Measurements from ENCODE around the gene FILIP1. TPM values are rescaled to one million over a fixed set of nuclear protein-coding genes. Genes with fewer than 3 reads are reported as not detected.

The FILIP1 gene
- total RNA-seq, 4 donors from 2014 or later = 2.2 to 9.3 (median 5.1) TPM

DNA sequence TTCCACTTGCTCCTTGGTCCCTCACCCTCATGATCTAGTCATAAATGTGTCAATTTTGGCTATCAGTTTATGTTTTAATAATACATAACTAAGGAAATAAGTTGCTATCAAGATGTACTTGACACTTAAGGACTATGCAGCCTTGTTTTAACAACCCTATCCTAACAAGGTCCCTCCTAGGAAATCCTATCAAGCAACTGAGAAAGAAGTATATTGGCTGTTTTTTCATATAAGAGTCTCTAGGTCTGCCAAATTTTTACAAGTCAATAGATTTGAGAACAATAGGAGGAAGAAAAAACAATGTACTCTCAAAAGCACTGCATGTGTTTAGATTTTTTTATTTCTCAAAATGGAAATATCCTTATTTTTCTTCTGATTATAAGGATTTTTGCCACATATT is 14.7 kb downstream of the FILIP1 start:
- intact Hi-C loops (cut with DNase I) = no loop called here
- TF ChIP-seq, protein P1, sequence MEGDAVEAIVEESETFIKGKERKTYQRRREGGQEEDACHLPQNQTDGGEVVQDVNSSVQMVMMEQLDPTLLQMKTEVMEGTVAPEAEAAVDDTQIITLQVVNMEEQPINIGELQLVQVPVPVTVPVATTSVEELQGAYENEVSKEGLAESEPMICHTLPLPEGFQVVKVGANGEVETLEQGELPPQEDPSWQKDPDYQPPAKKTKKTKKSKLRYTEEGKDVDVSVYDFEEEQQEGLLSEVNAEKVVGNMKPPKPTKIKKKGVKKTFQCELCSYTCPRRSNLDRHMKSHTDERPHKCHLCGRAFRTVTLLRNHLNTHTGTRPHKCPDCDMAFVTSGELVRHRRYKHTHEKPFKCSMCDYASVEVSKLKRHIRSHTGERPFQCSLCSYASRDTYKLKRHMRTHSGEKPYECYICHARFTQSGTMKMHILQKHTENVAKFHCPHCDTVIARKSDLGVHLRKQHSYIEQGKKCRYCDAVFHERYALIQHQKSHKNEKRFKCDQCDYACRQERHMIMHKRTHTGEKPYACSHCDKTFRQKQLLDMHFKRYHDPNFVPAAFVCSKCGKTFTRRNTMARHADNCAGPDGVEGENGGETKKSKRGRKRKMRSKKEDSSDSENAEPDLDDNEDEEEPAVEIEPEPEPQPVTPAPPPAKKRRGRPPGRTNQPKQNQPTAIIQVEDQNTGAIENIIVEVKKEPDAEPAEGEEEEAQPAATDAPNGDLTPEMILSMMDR (IDR thresholded peaks at IDR 0.05) = no peak
- no peak for TF ChIP-seq POLR2A (IDR thresholded peaks at IDR 0.05)
- Histone ChIP-seq H3K27ac (no peak overlapping the region), H3K9me3 (no peaks in the 10 kb centered on the region), H3K27me3 (no peaks in the 10 kb centered on the region), H3K36me3 (no peaks in the 10 kb centered on the region), H3K4me3 (replicated peaks in 1 of 3) (no peak overlapping the region), H3K4me1 (peaks cover 0 to 5% of the 10 kb centered on the region in 2 donors)
- DNase-seq = no peak

DNA sequence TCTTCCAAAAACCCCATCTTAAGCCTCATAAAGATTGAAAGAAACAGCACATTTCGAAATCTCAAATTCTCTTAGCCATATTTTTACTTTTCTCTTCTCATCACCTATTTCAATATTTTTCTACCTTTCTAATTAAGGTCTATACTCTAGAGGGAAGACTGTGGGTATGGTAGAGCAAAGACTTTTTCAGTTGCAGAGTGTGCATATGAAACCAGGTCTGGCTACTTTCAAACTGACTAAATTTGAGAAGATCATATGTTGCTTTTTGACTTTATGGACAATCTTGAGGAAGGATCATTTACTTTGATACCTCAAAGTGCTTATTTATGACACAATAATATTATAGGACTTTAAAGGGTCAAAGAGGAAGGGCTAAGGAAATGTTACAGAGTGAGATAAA is 20.7 kb downstream of the FILIP1 start:
- intact Hi-C loops (cut with DNase I) = no loop called here
- DNase-seq = no peak
- no peaks in the 10 kb centered on the region for H3K4me1 ChIP-seq
- no peak for TF ChIP-seq POLR2A (IDR thresholded peaks at IDR 0.05)
- TF ChIP-seq, protein P1 (IDR thresholded peaks at IDR 0.05) = no peak
- H3K27ac ChIP-seq = no peak overlapping the region
- H3K27me3 ChIP-seq = no peaks in the 10 kb centered on the region
- WGBS, 2 donors = 91 to 98% methylated on average over 1 of the region's 1 CpG
- H3K9me3 ChIP-seq = no peaks in the 10 kb centered on the region
- H3K36me3 ChIP-seq = no peaks in the 10 kb centered on the region
- H3K4me3 ChIP-seq (replicated peaks in 1 of 3) = no peak overlapping the region

DNA sequence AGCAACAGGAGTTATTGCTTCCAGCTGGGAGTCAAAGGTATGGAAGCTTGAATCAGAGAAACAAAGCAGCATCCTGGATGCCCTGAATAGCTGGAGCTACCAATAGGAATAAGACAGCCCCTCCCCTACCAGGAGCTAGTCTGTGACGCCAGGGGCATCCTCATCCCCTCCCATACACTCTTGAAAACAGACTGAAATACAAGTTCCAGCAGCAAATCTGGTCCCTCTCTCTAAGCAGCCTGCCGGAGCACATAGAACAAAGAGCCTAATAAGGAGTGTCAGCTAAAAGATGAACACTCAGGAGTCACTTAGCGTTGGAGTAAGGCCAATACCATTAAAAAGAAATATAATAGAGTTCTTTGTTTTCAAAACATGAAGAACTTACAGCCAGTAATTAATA is 25.6 kb downstream of the FILIP1 start:
- intact Hi-C loops (cut with DNase I) = no loop called here
- no peaks in the 10 kb centered on the region for H3K36me3 ChIP-seq
- DNase-seq = no peak
- H3K27me3 ChIP-seq = no peaks in the 10 kb centered on the region
- no peak overlapping the region for H3K4me3 ChIP-seq (replicated peaks in 1 of 3)
- no peaks in the 10 kb centered on the region for H3K9me3 ChIP-seq
- no peaks in the 10 kb centered on the region for H3K4me1 ChIP-seq
- TF ChIP-seq, protein P1 (IDR thresholded peaks at IDR 0.05) = no peak
- TF ChIP-seq POLR2A (IDR thresholded peaks at IDR 0.05) = no peak
- 58 to 60% methylated on average over 3 of the region's 3 CpGs for WGBS, 2 donors
- no peak overlapping the region for H3K27ac ChIP-seq

DNA sequence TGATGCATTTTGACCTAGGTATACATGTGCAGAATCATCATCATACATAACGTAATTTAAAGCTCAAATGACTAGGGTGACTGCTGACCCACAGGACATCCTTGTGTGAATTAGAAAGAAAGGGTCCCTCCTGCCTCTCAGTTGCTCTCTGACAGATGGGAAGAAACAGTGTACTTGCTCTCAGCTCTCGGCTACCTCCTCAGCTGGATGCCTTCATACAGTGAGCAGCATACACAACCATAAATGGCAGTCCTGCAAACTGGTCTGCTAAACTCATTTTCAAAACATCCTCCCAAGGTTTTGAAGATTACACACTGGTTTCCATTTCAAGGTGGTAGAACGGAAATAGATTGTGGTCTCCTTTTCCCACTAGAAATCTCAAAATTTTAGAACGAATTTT is 26.3 kb downstream of the FILIP1 start:
- DNase-seq = no peak
- no peaks in the 10 kb centered on the region for H3K27me3 ChIP-seq
- no peaks in the 10 kb centered on the region for H3K9me3 ChIP-seq
- WGBS, 2 donors = 89 to 93% methylated on average over 4 of the region's 4 CpGs
- H3K4me1 ChIP-seq = no peaks in the 10 kb centered on the region
- intact Hi-C loops (cut with DNase I) = no loop called here
- H3K36me3 ChIP-seq = no peaks in the 10 kb centered on the region
- TF ChIP-seq, protein P1 (IDR thresholded peaks at IDR 0.05) = no peak
- no peak for TF ChIP-seq POLR2A (IDR thresholded peaks at IDR 0.05)
- no peak overlapping the region for H3K27ac ChIP-seq
- no peak overlapping the region for H3K4me3 ChIP-seq (replicated peaks in 1 of 3)

DNA sequence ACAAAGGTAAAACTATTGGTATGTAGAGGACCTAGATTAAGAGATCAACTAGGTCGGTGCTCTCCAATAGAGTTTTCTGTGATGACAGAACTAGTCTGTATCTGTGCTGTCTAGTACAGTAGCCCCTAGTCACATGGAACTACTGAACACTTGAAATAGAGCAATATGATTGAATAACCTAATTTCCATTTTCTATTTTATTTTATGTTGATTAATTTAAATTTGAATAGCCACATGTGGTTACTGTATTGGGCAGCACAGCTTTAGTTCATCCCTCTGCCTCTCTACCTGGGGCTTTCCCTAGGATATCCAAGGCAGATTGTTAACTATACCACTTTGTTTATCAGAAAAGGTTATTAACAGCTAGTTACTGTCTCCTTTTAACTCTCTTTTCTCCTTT is 27.0 kb downstream of the FILIP1 start:
- Histone ChIP-seq H3K27ac (no peak overlapping the region), H3K9me3 (no peaks in the 10 kb centered on the region), H3K36me3 (no peaks in the 10 kb centered on the region), H3K27me3 (no peaks in the 10 kb centered on the region), H3K4me3 (replicated peaks in 1 of 3) (no peak overlapping the region), H3K4me1 (no peaks in the 10 kb centered on the region)
- 100% methylated on average over 1 of the region's 1 CpG for WGBS, 2 donors
- no peak for DNase-seq
- intact Hi-C loops (cut with DNase I) = no loop called here
- no peak for TF ChIP-seq POLR2A (IDR thresholded peaks at IDR 0.05)
- TF ChIP-seq, protein P1 (IDR thresholded peaks at IDR 0.05) = no peak
